Measurements from ENCODE around the gene IGF2BP2.

DNA sequence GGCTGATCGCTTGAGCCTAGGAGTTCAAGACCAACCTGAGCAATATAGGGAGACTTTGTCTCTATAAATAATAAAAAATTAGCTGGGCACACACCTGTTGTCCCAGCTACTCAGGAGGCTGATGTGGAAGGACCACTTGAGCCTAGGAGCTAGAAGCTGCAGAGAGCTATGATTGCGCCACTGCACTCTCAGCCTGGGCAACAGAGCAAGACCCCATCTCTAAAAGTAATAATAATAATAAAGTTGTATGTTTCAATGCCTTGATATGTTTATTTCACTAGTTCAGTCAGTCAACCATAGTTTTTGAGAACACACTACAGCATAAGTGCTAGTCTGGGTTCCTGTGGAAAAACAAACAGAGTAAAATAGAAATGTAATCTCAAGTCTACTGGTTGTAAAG, 36.5 kb downstream of the IGF2BP2 start:
- TF ChIP-seq, protein P1, sequence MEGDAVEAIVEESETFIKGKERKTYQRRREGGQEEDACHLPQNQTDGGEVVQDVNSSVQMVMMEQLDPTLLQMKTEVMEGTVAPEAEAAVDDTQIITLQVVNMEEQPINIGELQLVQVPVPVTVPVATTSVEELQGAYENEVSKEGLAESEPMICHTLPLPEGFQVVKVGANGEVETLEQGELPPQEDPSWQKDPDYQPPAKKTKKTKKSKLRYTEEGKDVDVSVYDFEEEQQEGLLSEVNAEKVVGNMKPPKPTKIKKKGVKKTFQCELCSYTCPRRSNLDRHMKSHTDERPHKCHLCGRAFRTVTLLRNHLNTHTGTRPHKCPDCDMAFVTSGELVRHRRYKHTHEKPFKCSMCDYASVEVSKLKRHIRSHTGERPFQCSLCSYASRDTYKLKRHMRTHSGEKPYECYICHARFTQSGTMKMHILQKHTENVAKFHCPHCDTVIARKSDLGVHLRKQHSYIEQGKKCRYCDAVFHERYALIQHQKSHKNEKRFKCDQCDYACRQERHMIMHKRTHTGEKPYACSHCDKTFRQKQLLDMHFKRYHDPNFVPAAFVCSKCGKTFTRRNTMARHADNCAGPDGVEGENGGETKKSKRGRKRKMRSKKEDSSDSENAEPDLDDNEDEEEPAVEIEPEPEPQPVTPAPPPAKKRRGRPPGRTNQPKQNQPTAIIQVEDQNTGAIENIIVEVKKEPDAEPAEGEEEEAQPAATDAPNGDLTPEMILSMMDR (IDR thresholded peaks at IDR 0.05), result no peak
- TF ChIP-seq POLR2AphosphoS5 (IDR thresholded peaks at IDR 0.05), result no peak
- TF ChIP-seq POLR2A (IDR thresholded peaks at IDR 0.05), result no peak
- no peak for TF ChIP-seq EP300 (IDR thresholded peaks at IDR 0.05)

All from upper lobe of left lung (tissue), 4 donors.